Tibial artery (tissue), 4 donors: ENCODE data around the gene GNG12.
A peak's percentile ranks its signal among the peaks of the same experiment; 100 is the strongest.

Experiments used
- DNase-seq, 2 donors: peaks; one replicate each; pipeline ENCODE4 v3.0.0-alpha.2; 2019
- H3K27ac ChIP-seq, 2 donors: fragments of 200-600 bp; sonication (generic) in 1 of 2; 1 replicate in 1 of 2; 2 replicates in 1 of 2; pipeline ENCODE4 v1.5.1; 2018 to 2019; ENCODE audit warnings: mild to moderate bottlenecking in 1 of 2
- H3K27me3 ChIP-seq, 2 donors: fragments of 200-600 bp; sonication (generic) in 1 of 2; one replicate each; pipeline versions ENCODE4 v1.5.1 to v1.6.0; 2016 to 2019
- H3K36me3 ChIP-seq, 3 donors: fragments of 200-600 bp; sonication (generic) in 2 of 3; one replicate each; pipeline ENCODE4 v1.5.1; 2016 to 2019; ENCODE audit warnings: mild to moderate bottlenecking in 2 of 3
- H3K4me1 ChIP-seq, 4 donors: fragments of 200-600 bp; sonication (generic) in 2 of 4; 1 replicate in 3 of 4; 2 replicates in 1 of 4; pipeline ENCODE4 v1.5.1; 2016 to 2019
- H3K4me3 ChIP-seq, 2 donors: fragments of 200-600 bp; sonication (generic) in 1 of 2; 1 replicate in 1 of 2; 2 replicates in 1 of 2; pipeline ENCODE4 v1.5.1; 2018 to 2019; ENCODE audit warnings: mild to moderate bottlenecking in 2 of 2
- H3K9me3 ChIP-seq, 3 donors: fragments of 200-600 bp; sonication (generic) in 1 of 3; one replicate each; pipeline ENCODE4 v1.5.1; 2016 to 2019
- CTCF ChIP-seq, 2 experiments: fragments of 200-600 bp in 1 of 2; fragments of 450-650 bp in 1 of 2; IDR thresholded peaks; one replicate each; pipeline ENCODE4 v1.5.1; 2017 to 2019; ENCODE audit warnings: antibody characterized with exemption in 2 of 2, mild to moderate bottlenecking in 1 of 2, moderate library complexity in 1 of 2
- intact Hi-C: fragments of 100-400 bp; cut with DNase I; formaldehyde crosslinking; loops from one replicate; pipeline ENCODE4 v1.15.0; 2023; ENCODE audit warnings: low total_unique reads

GNG12 gene

GRCh38 chr1:67787746-67788145 lies 45.5 kb downstream of the GNG12 start:
- H3K36me3 ChIP-seq = no peaks in the 10 kb centered on the region
- H3K4me3 ChIP-seq = no peak overlapping the region
- TF ChIP-seq CTCF (IDR thresholded peaks at IDR 0.05) = no peak
- no peaks in the 10 kb centered on the region for H3K27me3 ChIP-seq
- H3K27ac ChIP-seq = peak overlapping the region; percentile 13 to 76
- no peaks in the 10 kb centered on the region for H3K9me3 ChIP-seq
- H3K4me1 ChIP-seq = peaks cover 0 to 78% (median 53%) of the 10 kb centered on the region in 4 donors
- DNase-seq = no peak
- intact Hi-C loops = no loop called here

DNA sequence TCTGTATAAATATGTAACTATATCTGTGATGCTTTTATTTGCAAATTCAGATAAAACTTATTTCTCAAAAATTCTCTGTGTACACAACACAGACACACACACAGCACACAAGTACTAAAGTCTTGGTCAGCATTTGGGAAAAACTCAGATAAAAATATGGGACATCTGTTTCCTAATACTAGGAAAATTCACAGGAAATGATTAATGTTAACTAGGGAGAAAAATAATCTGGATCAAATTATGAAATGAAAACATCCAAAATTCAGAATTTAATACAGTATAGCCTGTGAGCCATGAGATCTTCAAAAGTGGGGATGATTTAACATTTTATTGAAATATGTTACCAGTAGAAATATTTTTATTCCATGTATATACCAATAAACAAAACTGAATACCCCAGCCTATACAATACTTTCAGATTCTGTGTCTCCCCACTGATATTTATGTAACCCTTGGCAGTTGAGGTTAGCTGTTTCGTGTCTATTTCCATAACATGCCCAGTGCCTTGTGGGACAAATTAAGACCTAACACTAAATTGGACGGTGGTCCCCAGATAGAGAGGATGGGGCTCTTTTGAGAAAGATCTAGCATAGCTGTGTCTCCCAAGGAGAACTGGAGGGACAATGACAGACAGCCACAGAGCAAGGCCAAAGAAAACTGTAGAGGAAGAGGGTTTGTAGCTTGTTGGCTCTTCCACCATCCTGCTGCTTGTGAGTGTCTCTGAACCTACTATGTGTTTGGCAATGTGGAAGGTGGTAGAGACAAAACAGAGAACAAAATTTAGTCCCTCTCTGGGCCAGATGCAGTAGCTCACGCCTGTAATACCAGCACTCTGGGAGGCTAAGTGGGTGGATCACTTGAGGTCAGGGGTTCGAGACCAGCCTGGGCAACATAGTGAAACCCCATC lies 47.2 kb downstream of the GNG12 start:
- Histone ChIP-seq H3K4me1 (peaks cover 0 to 75% (median 38%) of the 10 kb centered on the region in 4 donors), H3K9me3 (no peaks in the 10 kb centered on the region), H3K27me3 (no peaks in the 10 kb centered on the region), H3K27ac (peak overlapping the region; percentile 48 to 56), H3K4me3 (no peak overlapping the region), H3K36me3 (no peaks in the 10 kb centered on the region)
- DNase-seq = no peak
- intact Hi-C loops = no loop called here
- no peak for TF ChIP-seq CTCF (IDR thresholded peaks at IDR 0.05)

DNA sequence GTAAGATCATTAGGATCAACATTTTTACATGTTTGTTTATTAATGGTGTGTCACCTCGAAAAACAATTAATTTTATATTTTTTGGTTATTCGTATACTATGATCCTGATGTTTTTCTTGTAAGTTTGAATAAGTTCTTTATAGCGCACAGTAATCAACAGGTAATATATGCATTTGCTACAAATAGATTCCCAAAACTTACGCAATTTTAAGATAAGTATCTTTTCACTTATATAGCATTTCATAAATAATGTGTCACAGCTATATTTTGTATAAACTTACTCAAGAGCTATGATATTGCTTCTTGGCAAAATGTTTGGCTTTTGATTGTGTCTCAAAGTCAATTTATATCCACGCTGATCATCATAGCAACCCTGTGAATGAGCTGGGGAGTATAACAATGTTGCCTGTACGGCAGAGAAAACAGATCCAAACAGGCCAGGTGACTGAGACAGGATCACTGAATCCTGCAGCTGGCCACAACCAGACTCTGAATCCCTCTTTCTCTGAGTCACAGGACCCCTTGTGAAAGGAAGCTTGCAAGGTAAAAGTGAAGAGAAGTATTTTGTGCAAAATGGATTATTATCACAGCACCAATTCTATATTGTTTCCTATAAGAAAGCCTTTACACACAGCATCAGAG lies 48.6 kb downstream of the GNG12 start:
- peaks cover 0 to 75% (median 39%) of the 10 kb centered on the region in 4 donors for H3K4me1 ChIP-seq
- no peak overlapping the region for H3K27ac ChIP-seq
- no peak for TF ChIP-seq CTCF (IDR thresholded peaks at IDR 0.05)
- no peak overlapping the region for H3K4me3 ChIP-seq
- intact Hi-C loops = no loop called here
- DNase-seq = no peak
- H3K9me3 ChIP-seq = no peaks in the 10 kb centered on the region
- H3K27me3 ChIP-seq = no peaks in the 10 kb centered on the region
- no peaks in the 10 kb centered on the region for H3K36me3 ChIP-seq

DNA sequence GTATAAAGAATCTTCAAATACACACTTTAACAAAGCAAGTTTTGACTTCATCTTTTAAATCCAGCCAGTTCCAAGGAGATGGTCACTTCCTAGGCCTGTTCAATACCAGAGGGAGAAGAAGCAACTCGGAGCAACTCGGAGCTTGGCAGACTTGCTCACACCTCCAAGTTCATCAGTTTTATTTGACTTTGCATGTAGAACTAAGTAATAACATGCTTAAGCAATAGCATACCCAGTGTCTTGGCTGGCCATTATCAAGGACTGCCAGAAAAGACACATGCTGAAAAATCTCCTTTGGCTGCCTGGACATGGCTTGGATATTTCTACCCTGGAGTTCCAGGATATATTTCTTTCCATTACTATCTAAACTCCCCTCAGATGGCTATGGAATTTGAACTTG lies 52.6 kb downstream of the GNG12 start:
- Histone ChIP-seq H3K36me3 (peaks cover 0 to 5% (median 2%) of the 10 kb centered on the region in 3 donors), H3K27me3 (no peaks in the 10 kb centered on the region), H3K9me3 (no peaks in the 10 kb centered on the region), H3K4me1 (peaks cover 0 to 77% (median 25%) of the 10 kb centered on the region in 4 donors), H3K27ac (peak overlapping the region; percentile 45 to 86), H3K4me3 (no peak overlapping the region)
- intact Hi-C loops = no loop called here
- no peak for TF ChIP-seq CTCF (IDR thresholded peaks at IDR 0.05)
- peak in 1 of 2 donors; percentile 36 for DNase-seq

GRCh38 chr1:67777440-67777839 lies 55.8 kb downstream of the GNG12 start:
- Histone ChIP-seq H3K27me3 (no peaks in the 10 kb centered on the region), H3K4me1 (peaks cover 0 to 65% (median 19%) of the 10 kb centered on the region in 4 donors), H3K4me3 (peak overlapping the region in 1 of 2 donors; percentile 12), H3K36me3 (peaks cover 0 to 21% (median 6%) of the 10 kb centered on the region in 3 donors), H3K27ac (peak overlapping the region; percentile 71 to 86), H3K9me3 (no peaks in the 10 kb centered on the region)
- intact Hi-C loops = loop anchor here (5.0 kb wide), 1 partner anchor 65 kb away; no protein-coding TSS in a partner anchor
- TF ChIP-seq CTCF (IDR thresholded peaks at IDR 0.05) = no peak
- no peak for DNase-seq
